ENCODE data around the gene CCDC57.

DNA sequence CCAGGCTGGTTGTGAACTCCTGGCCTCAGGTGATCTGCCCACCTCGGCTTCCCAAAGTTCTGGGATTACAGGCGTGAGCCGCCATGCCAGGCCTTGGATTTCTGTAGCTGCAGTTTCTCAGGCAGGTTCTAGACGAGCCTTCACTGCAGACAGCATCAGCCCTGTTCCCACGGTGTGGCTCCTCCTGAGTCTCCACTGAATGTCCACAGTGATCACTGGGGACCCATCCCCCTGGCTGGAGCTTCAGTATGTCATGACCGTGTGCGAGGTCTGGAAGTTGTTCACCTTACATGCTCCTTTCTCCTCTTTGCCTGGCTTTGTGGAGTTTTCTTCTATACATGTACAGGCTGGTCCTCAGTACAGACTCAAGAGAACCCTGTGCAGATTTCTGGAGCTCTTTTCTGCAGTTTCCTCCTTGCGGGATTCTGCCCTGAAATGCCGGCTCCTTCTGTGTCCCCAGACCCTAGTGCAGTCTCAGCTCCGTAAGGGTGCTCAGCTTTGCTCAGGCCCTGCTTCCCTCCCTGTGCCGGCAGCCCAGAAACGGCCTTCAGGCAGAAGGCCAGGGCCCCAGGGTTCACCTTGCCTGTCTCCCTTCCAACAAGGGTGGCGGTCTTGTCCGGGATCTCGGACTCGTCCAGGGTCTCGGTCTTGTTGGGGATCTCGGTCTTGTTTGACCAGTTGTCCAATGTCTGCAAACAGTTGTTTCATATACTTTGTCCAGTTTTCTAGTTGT lies 100.3 kb downstream of the CCDC57 start:
- TF ChIP-seq, protein P1, sequence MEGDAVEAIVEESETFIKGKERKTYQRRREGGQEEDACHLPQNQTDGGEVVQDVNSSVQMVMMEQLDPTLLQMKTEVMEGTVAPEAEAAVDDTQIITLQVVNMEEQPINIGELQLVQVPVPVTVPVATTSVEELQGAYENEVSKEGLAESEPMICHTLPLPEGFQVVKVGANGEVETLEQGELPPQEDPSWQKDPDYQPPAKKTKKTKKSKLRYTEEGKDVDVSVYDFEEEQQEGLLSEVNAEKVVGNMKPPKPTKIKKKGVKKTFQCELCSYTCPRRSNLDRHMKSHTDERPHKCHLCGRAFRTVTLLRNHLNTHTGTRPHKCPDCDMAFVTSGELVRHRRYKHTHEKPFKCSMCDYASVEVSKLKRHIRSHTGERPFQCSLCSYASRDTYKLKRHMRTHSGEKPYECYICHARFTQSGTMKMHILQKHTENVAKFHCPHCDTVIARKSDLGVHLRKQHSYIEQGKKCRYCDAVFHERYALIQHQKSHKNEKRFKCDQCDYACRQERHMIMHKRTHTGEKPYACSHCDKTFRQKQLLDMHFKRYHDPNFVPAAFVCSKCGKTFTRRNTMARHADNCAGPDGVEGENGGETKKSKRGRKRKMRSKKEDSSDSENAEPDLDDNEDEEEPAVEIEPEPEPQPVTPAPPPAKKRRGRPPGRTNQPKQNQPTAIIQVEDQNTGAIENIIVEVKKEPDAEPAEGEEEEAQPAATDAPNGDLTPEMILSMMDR (IDR thresholded peaks at IDR 0.05; ENCODE audit: low read depth, low read length): no peak
- no peak for TF ChIP-seq EZH2phosphoT487 (IDR thresholded peaks at IDR 0.05; ENCODE audit: low read depth)

All from OCI-LY3 (cell line).